Liver (tissue), 2 donors: ENCODE measurements around the gene PLCL1.

ENCODE experiments used
- CTCF ChIP-seq: fragments of 150-350 bp; IDR thresholded peaks from 2 replicates; pipeline ENCODE4 v1.5.1; 2017; ENCODE audit warnings: improper control_type of control experiment, low read depth, low read length; ENCODE audit not compliant: missing input control
- FOXA1 ChIP-seq: IDR thresholded peaks from 2 replicates; pipeline ENCODE4 v1.6.1; 2016; ENCODE audit warnings: antibody characterized with exemption
- donor health status: healthy.

- TF ChIP-seq CTCF (no peak), FOXA1 (no peak)
Observed at GRCh38 chr2:197941715-197942114, 137.3 kb downstream of the PLCL1 start.
